Dendritic cell treated with granulocyte-macrophage colony-stimulating factor and Interleukin-4, amounts not matched to agents 40 ng/mL and 50 ng/mL, for 4 days (primary cell): ENCODE results near the gene PPP2R5B.

Experiments used
- H3K27ac Mint-ChIP-seq: one replicate; pipeline ENCODE4 v1.8.0; 2022; ENCODE audit warnings: mild to moderate bottlenecking, mixed read lengths
- H3K27me3 Mint-ChIP-seq: one replicate; pipeline ENCODE4 v1.8.0; 2022; ENCODE audit warnings: mild to moderate bottlenecking, mixed read lengths
- H3K36me3 Mint-ChIP-seq: one replicate; pipeline ENCODE4 v1.8.0; 2022; ENCODE audit warnings: low read depth, mixed read lengths
- H3K4me1 Mint-ChIP-seq: one replicate; pipeline ENCODE4 v1.8.0; 2022; ENCODE audit warnings: low read depth, mixed read lengths
- H3K4me3 Mint-ChIP-seq: one replicate; pipeline ENCODE4 v1.8.0; 2022; ENCODE audit warnings: mild to moderate bottlenecking, moderate library complexity, mixed read lengths
- H3K9me3 Mint-ChIP-seq: one replicate; pipeline ENCODE4 v1.8.0; 2022; ENCODE audit warnings: mixed read lengths
- intact Hi-C: fragments of 100-400 bp; cut with micrococcal nuclease; formaldehyde crosslinking; loops from one replicate; pipeline ENCODE4 v1.15.0; 2022

PPP2R5B gene

GRCh38 chr11:64893194-64894069 is 31.1 kb upstream of the PPP2R5B start:
- no peak overlapping the region for H3K4me3 Mint-ChIP-seq
- peaks cover 13% of the 10 kb centered on the region for H3K4me1 Mint-ChIP-seq
- H3K36me3 Mint-ChIP-seq = peaks cover 42% of the 10 kb centered on the region
- no peaks in the 10 kb centered on the region for H3K9me3 Mint-ChIP-seq
- intact Hi-C loops = loop anchor here (1.0 kb wide), 1 partner anchor 46 kb away; no protein-coding TSS in a partner anchor
- H3K27me3 Mint-ChIP-seq = peaks cover 38% of the 10 kb centered on the region
- H3K27ac Mint-ChIP-seq = no peak overlapping the region

- no peak overlapping the region for H3K27ac Mint-ChIP-seq
- peaks cover 5% of the 10 kb centered on the region for H3K4me1 Mint-ChIP-seq
- intact Hi-C loops = loop anchor here (1.0 kb wide), 1 partner anchor 47 kb away; no protein-coding TSS in a partner anchor
- H3K27me3 Mint-ChIP-seq = peaks cover 34% of the 10 kb centered on the region
- peaks cover 50% of the 10 kb centered on the region for H3K36me3 Mint-ChIP-seq
- H3K9me3 Mint-ChIP-seq = no peaks in the 10 kb centered on the region
- H3K4me3 Mint-ChIP-seq = no peak overlapping the region
These were observed 30.2 kb upstream of the PPP2R5B start for GRCh38 chr11:64894070-64894811.

- H3K27me3 Mint-ChIP-seq = peaks cover 31% of the 10 kb centered on the region
- H3K9me3 Mint-ChIP-seq = no peaks in the 10 kb centered on the region
- H3K27ac Mint-ChIP-seq = no peak overlapping the region
- H3K4me3 Mint-ChIP-seq = no peak overlapping the region
- intact Hi-C loops = loop anchor here (1.0 kb wide), 1 partner anchor 48 kb away; no protein-coding TSS in a partner anchor
- peaks cover 5% of the 10 kb centered on the region for H3K4me1 Mint-ChIP-seq
- peaks cover 57% of the 10 kb centered on the region for H3K36me3 Mint-ChIP-seq
These were observed 29.6 kb upstream of the PPP2R5B start for GRCh38 chr11:64894812-64895452.

- Mint-ChIP-seq H3K27ac (no peak overlapping the region), H3K36me3 (peaks cover 73% of the 10 kb centered on the region), H3K27me3 (peaks cover 15% of the 10 kb centered on the region), H3K9me3 (no peaks in the 10 kb centered on the region), H3K4me1 (peaks cover 5% of the 10 kb centered on the region), H3K4me3 (no peak overlapping the region)
- intact Hi-C loops = no loop called here
These were observed 28.0 kb upstream of the PPP2R5B start for GRCh38 chr11:64896448-64897022.

GRCh38 chr11:64897381-64898075 is 27.0 kb upstream of the PPP2R5B start:
- intact Hi-C loops = no loop called here
- Mint-ChIP-seq H3K36me3 (peaks cover 83% of the 10 kb centered on the region), H3K27me3 (peaks cover 7% of the 10 kb centered on the region), H3K4me3 (no peak overlapping the region), H3K4me1 (peaks cover 5% of the 10 kb centered on the region), H3K9me3 (no peaks in the 10 kb centered on the region), H3K27ac (no peak overlapping the region)

GRCh38 chr11:64898076-64898445 is 26.4 kb upstream of the PPP2R5B start:
- Mint-ChIP-seq H3K4me3 (no peak overlapping the region), H3K27me3 (peaks cover 6% of the 10 kb centered on the region), H3K36me3 (peaks cover 89% of the 10 kb centered on the region), H3K4me1 (peaks cover 5% of the 10 kb centered on the region), H3K9me3 (no peaks in the 10 kb centered on the region), H3K27ac (no peak overlapping the region)
- intact Hi-C loops = no loop called here

GRCh38 chr11:64898541-64898940 is 25.9 kb upstream of the PPP2R5B start:
- peaks cover 93% of the 10 kb centered on the region for H3K36me3 Mint-ChIP-seq

GRCh38 chr11:64900263-64900678 is 24.2 kb upstream of the PPP2R5B start:
- no peaks in the 10 kb centered on the region for H3K27me3 Mint-ChIP-seq
- no peak overlapping the region for H3K4me3 Mint-ChIP-seq
- intact Hi-C loops = no loop called here

More at GRCh38 chr11:64898541-64898940, 25.9 kb upstream of the PPP2R5B start:
- intact Hi-C loops = no loop called here
- Mint-ChIP-seq H3K4me3 (no peak overlapping the region), H3K27ac (no peak overlapping the region), H3K4me1 (peaks cover 5% of the 10 kb centered on the region), H3K9me3 (no peaks in the 10 kb centered on the region), H3K27me3 (peaks cover 2% of the 10 kb centered on the region)

GRCh38 chr11:64900774-64901173 is 23.7 kb upstream of the PPP2R5B start:
- Mint-ChIP-seq H3K4me3 (no peak overlapping the region), H3K36me3 (peaks cover 97% of the 10 kb centered on the region), H3K4me1 (no peaks in the 10 kb centered on the region), H3K27me3 (no peaks in the 10 kb centered on the region), H3K27ac (no peak overlapping the region), H3K9me3 (no peaks in the 10 kb centered on the region)
- intact Hi-C loops = no loop called here

More at GRCh38 chr11:64900263-64900678, 24.2 kb upstream of the PPP2R5B start:
- Mint-ChIP-seq H3K27ac (no peak overlapping the region), H3K36me3 (peaks cover 97% of the 10 kb centered on the region), H3K9me3 (no peaks in the 10 kb centered on the region), H3K4me1 (no peaks in the 10 kb centered on the region)

GRCh38 chr11:64902102-64902900 is 22.2 kb upstream of the PPP2R5B start:
- H3K4me3 Mint-ChIP-seq = no peak overlapping the region
- no peak overlapping the region for H3K27ac Mint-ChIP-seq
- H3K4me1 Mint-ChIP-seq = no peaks in the 10 kb centered on the region
- peaks cover 97% of the 10 kb centered on the region for H3K36me3 Mint-ChIP-seq
- intact Hi-C loops = no loop called here
- H3K27me3 Mint-ChIP-seq = no peaks in the 10 kb centered on the region
- no peaks in the 10 kb centered on the region for H3K9me3 Mint-ChIP-seq

GRCh38 chr11:64903291-64903833 is 21.1 kb upstream of the PPP2R5B start:
- Mint-ChIP-seq H3K4me3 (no peak overlapping the region), H3K27ac (no peak overlapping the region), H3K4me1 (no peaks in the 10 kb centered on the region), H3K36me3 (peaks cover 97% of the 10 kb centered on the region), H3K27me3 (no peaks in the 10 kb centered on the region), H3K9me3 (no peaks in the 10 kb centered on the region)
- intact Hi-C loops = no loop called here

GRCh38 chr11:64905516-64906313 is 18.8 kb upstream of the PPP2R5B start:
- no peak overlapping the region for H3K4me3 Mint-ChIP-seq
- H3K4me1 Mint-ChIP-seq = no peaks in the 10 kb centered on the region
- no peak overlapping the region for H3K27ac Mint-ChIP-seq
- H3K9me3 Mint-ChIP-seq = no peaks in the 10 kb centered on the region
- intact Hi-C loops = no loop called here
- H3K27me3 Mint-ChIP-seq = no peaks in the 10 kb centered on the region
- H3K36me3 Mint-ChIP-seq = peaks cover 97% of the 10 kb centered on the region
